NAMALWA (cell line): ENCODE results near the gene MMD.
"Not testable (repeated sequence)": the region's sequence is repeated elsewhere in the genome, so short reads cannot be mapped to it uniquely, and the experiment has no call there.

Experiments
- DNase-seq: peaks from one replicate; pipeline ENCODE4 v3.0.0-alpha.2; 2015; ENCODE audit warnings: low spot score

The MMD gene

DNA sequence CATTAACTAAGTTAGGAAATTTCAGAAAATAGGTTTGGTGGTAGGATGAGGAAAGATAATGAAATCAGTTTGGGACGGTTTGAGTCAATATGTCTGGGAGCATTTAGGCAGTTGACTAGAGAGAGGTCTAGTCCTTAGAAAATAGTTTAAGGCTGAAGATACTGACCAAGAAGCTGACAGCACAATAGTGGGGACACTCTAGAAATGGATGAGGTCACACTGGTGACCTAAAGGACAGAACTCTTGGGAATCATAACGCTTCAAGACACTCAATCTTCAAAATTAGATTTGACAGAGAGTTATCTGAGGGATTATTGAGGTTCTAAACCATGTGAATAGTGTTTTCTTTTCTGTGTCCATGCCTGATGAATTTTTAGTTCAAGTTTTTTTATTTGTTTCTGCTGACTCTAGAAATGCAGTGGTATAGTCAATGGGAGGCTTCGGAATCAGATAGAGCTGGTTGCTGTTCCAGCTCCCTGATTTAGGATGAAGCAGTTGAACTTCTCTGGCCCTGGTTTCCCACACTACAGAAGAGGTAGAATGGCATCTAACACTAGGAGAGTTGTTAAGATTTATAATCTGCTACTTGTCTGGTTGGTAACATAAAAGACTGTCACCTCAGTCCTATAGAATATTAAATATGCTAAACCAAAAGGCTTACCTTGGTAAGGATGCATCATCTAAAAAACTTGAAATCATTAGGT lies 29.7 kb downstream of the MMD start:
- DNase-seq: no peak

DNA sequence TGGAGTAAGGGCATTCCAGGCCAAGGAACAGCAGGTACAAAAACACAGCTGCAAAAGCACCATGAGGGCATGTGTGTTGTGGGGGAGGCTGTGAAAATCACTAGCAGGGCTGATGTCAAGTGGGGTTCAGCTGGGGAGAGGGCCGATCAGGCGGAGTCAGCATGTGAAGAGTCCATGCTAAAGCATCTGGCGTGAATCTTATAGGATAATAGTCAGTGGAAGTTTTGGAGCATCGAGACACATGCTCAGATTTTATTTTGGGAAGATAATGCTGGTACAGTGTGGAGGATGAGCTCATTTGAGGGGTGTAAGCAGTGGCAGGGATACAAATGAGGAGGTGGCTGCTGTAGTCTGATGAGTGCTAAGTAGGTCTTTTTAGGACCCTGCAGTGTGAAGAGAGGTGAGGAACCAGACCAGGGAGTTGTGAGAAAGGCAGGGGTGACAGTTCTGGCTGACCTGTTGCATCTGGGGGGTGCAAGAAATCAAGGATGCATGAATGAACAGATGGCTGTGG lies 30.3 kb downstream of the MMD start:
- no peak for DNase-seq

GRCh38 chr17:55390364-55390977 lies 31.2 kb downstream of the MMD start:
- no peak for DNase-seq

- not testable (repeated sequence) for DNase-seq
Measured at GRCh38 chr17:55389715-55390114, 31.9 kb downstream of the MMD start.

DNA sequence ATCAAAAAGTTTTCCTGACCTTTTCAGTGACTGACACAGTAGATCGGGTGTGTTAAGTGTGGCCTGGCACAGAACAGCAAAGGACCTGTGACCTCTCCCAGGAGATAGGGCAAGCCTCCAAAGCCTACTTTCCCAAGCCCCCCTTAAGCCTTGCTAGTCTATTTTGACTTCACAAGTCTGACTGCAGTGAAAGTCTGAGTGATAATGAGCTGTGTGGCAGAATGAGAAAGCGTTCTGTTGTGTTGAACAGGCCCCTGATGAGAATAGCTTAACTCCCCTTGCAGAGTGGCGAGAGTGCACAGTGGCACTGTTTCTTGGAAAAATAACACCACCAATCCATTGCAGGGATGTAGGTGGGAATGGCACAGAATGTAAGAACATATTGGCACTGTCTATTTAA lies 32.8 kb downstream of the MMD start:
- DNase-seq: no peak

DNA sequence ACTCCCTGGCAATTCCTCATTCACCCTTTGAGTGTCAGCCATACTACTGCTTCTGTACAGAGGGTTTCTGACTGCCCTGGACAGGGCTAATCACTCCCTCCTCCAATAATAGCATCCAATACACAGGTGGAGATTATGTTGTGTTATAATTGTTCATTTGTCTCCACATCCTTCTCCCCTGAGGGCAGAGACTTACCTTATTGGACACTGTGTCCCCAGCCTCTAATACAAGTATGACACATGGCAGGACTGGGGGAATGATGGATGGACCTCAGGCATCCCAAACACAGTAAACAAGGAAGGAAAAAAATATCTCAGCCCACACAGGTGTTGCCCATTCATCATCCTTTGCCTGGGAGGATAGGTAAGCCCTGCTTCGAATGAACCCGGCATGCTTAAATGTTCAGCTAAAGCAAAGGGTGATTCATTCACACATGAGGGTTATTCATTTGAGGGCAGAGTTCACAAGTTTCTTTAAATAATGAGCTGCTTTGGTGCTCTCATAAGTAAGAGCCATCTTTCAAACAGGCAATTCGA lies 34.8 kb downstream of the MMD start:
- no peak for DNase-seq

- DNase-seq: no peak
Measured at GRCh38 chr17:55384643-55385232, 36.9 kb downstream of the MMD start.

- no peak for DNase-seq
Measured at GRCh38 chr17:55383771-55384642, 37.6 kb downstream of the MMD start.

- DNase-seq: no peak
Measured at GRCh38 chr17:55381017-55381770, 40.4 kb downstream of the MMD start.

GRCh38 chr17:55377671-55378275 lies 43.9 kb downstream of the MMD start:
- no peak for DNase-seq

- DNase-seq: no peak
Measured at GRCh38 chr17:55368706-55369105, 52.9 kb downstream of the MMD start.

DNA sequence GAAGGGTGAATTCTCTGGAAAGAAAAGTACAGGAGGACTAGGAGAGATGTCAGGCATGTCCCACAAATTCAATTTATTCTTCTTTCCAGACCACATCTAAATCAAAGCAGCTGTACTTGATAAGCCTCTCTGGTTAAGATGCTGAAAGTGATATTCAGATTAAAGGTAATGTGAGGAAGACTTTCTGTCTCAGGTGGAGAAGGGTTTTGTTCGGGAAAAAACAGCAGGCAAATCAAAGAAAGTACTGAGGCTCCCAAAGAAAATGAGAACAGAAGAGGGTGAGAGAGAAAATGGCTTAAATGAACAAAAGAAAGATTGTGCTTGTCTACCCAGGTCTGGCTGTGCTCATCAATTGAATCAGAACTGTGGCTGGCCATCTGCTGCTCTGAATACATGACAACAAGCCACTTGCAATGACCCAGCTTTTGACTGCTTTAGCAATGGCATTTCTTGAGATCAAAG lies 55.6 kb downstream of the MMD start:
- DNase-seq: no peak

DNA sequence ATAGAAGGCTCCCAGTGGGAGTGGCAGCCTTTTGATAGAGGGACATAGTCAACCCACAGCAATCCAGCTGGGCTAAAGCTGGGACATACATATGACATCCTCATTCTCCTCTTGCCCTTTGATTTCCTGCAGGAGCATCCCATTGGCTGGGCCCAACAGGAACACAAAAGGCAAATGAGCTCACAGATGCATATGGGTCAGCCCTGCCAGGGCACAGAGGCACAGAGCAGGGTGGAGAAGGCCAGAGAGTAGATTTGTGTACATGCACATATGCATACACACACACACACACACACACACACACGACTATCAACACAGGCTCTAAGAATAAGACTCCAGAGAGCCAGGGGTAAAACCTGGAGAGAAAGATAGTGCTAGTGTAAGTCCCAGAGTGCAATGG lies 58.6 kb downstream of the MMD start:
- no peak for DNase-seq

GRCh38 chr17:55360971-55361370 lies 60.7 kb downstream of the MMD start:
- DNase-seq: no peak

DNA sequence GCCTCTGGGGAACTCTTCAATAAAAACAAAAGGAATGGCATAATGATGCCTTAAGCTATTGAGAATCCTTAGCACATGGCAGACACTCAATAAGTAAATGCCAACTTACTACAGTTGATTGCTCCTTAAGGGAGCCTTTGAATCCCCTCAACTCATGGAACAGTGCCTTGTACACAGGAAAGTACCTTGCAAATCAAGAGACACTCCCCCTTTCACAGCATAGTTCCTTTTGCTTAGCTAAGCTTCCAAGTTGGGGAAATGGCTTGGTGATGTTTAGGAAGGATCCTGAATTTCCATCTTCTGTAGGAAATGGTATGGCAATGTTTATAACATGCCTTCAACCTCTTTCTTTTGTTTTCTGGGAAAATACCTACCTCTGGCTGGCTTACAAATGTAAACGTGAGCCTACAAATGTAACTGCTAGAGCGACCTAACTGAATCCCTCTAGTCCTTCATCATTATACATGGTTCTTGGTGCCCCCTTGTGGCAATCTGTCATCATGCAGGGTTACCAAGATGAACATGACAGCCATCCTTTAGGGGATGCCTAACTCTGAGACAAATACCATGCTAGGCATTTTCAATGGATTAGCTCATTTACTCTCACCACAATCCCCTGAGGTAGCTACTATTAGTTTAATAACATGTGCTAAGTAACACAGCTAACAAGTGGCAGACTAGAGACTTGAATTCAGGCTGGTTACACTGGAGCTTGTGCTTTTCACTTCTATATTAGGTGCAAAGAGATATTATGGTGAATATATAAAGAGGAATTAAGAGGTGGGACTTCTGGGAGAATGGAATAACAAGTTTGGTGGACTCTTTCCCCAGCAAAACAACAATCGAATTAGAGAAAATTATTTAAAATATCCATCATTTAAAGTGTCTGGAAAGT lies 65.0 kb downstream of the MMD start:
- DNase-seq: peak; percentile 89

DNA sequence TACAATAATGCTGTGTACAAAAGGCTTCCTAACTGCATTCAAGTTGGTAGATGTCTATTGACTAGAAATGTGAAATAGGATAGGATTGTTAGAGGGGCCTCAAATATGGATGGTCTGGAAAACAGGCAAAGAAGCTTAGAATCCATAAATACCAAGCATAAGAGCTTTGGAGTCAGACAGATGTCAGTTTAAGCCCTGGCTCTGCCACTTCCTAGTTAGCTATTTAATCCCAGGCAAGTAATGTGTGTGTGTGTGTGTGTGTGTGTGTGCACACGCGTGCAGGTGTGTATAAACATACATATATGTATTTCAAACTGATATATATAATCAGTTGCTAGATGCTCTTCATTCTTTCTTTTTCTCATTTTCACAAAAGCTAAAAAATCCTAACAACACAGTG lies 66.7 kb downstream of the MMD start:
- no peak for DNase-seq

DNA sequence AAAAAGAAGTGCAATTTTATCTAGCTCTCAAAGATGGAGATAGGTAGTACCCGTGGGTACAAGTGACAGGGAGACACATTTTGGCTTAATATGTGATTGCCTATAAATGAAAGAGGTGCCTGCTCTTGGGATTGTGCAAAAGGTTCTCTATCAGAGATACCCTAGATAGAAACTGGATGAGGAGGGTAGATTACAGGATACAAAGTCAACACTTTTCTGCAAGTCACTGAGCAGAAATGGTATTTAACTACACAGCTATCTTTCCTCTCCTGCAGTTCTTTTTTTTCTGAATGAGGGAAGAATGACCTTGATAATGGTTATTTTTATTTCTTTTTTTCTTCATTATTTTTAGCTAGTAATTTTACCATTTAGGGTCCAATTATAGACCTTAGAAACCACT lies 67.6 kb downstream of the MMD start:
- DNase-seq: no peak

GRCh38 chr17:55351226-55351625 lies 70.4 kb downstream of the MMD start:
- no peak for DNase-seq

GRCh38 chr17:55350825-55351205 lies 70.8 kb downstream of the MMD start:
- no peak for DNase-seq
